ENCODE results near the gene PIK3R2. TPM values are rescaled to one million over a fixed set of nuclear protein-coding genes. Genes with fewer than 3 reads are reported as not detected.

The PIK3R2 gene
- total and polyA plus RNA-seq, 2 of the 13 experiments (the other 11 are each of a cell fraction or from before 2014, with no cell fraction given): 18.6 to 25.3 TPM

DNA sequence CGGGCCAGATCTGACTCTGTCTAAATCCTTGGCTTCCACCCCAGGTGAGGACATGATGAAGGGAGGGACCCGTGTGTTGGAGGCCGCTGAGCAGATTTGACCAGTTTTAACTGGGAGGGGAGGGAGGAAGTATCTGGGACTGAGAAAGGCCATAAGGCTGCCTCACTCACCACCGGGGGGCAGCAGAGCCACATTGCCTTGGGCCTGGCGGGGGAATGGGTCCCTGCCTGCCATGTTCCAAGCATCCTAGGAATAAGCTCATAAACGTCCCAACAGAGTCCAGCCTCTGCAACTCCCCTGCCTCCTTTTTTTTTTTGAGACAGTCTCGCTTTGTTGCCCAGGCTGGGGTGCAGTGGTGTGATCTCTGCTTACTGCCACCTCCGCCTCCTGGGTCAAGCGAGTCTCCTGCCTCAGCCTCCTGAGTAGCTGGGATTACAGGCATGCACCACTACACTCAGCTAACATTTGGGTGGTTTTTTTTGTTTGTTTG lies 39.9 kb upstream of the PIK3R2 start (continued):
- TF ChIP-seq, protein P1, sequence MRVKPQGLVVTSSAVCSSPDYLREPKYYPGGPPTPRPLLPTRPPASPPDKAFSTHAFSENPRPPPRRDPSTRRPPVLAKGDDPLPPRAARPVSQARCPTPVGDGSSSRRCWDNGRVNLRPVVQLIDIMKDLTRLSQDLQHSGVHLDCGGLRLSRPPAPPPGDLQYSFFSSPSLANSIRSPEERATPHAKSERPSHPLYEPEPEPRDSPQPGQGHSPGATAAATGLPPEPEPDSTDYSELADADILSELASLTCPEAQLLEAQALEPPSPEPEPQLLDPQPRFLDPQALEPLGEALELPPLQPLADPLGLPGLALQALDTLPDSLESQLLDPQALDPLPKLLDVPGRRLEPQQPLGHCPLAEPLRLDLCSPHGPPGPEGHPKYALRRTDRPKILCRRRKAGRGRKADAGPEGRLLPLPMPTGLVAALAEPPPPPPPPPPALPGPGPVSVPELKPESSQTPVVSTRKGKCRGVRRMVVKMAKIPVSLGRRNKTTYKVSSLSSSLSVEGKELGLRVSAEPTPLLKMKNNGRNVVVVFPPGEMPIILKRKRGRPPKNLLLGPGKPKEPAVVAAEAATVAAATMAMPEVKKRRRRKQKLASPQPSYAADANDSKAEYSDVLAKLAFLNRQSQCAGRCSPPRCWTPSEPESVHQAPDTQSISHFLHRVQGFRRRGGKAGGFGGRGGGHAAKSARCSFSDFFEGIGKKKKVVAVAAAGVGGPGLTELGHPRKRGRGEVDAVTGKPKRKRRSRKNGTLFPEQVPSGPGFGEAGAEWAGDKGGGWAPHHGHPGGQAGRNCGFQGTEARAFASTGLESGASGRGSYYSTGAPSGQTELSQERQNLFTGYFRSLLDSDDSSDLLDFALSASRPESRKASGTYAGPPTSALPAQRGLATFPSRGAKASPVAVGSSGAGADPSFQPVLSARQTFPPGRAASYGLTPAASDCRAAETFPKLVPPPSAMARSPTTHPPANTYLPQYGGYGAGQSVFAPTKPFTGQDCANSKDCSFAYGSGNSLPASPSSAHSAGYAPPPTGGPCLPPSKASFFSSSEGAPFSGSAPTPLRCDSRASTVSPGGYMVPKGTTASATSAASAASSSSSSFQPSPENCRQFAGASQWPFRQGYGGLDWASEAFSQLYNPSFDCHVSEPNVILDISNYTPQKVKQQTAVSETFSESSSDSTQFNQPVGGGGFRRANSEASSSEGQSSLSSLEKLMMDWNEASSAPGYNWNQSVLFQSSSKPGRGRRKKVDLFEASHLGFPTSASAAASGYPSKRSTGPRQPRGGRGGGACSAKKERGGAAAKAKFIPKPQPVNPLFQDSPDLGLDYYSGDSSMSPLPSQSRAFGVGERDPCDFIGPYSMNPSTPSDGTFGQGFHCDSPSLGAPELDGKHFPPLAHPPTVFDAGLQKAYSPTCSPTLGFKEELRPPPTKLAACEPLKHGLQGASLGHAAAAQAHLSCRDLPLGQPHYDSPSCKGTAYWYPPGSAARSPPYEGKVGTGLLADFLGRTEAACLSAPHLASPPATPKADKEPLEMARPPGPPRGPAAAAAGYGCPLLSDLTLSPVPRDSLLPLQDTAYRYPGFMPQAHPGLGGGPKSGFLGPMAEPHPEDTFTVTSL (CRISPR knock-in tag; IDR thresholded peaks at IDR 0.05; ENCODE audit: borderline replicate concordance): no peak
- TF ChIP-seq GATAD2A (CRISPR knock-in tag; IDR thresholded peaks at IDR 0.05) (peak; percentile 58), ZNF296 (CRISPR knock-in tag; conservative IDR thresholded peaks at IDR 0.05) (no peak), ZNF230 (CRISPR knock-in tag; IDR thresholded peaks at IDR 0.05) (no peak), MAFK (conservative IDR thresholded peaks at IDR 0.05 in 1 of 2, IDR thresholded peaks at IDR 0.05 in 1 of 2; ENCODE audit: low read length in 2 of 2) (no peak), SOX6 (IDR thresholded peaks at IDR 0.05) (no peak), SOX6 (CRISPR knock-in tag; IDR thresholded peaks at IDR 0.05) (0 out of 2 replicates have a peak, but pooled peaks have one; percentile 9)
- TF ChIP-seq, protein P2, sequence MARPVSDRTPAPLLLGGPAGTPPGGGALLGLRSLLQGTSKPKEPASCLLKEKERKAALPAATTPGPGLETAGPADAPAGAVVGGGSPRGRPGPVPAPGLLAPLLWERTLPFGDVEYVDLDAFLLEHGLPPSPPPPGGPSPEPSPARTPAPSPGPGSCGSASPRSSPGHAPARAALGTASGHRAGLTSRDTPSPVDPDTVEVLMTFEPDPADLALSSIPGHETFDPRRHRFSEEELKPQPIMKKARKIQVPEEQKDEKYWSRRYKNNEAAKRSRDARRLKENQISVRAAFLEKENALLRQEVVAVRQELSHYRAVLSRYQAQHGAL (CRISPR knock-in tag; IDR thresholded peaks at IDR 0.05; ENCODE audit: not compliant biosample characterization): no peak
- TF ChIP-seq, protein P3, sequence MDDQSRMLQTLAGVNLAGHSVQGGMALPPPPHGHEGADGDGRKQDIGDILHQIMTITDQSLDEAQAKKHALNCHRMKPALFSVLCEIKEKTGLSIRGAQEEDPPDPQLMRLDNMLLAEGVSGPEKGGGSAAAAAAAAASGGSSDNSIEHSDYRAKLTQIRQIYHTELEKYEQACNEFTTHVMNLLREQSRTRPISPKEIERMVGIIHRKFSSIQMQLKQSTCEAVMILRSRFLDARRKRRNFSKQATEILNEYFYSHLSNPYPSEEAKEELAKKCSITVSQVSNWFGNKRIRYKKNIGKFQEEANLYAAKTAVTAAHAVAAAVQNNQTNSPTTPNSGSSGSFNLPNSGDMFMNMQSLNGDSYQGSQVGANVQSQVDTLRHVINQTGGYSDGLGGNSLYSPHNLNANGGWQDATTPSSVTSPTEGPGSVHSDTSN (CRISPR knock-in tag; IDR thresholded peaks at IDR 0.05; ENCODE audit: borderline replicate concordance): no peak
- TF ChIP-seq, protein P4, sequence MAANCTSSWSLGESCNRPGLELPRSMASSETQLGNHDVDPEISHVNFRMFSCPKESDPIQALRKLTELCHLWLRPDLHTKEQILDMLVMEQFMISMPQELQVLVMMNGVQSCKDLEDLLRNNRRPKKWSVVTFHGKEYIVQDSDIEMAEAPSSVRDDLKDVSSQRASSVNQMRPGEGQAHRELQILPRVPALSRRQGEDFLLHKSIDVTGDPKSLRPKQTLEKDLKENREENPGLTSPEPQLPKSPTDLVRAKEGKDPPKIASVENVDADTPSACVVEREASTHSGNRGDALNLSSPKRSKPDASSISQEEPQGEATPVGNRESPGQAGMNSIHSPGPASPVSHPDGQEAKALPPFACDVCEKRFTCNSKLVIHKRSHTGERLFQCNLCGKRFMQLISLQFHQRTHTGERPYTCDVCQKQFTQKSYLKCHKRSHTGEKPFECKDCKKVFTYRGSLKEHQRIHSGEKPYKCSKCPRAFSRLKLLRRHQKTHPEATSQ (CRISPR knock-in tag; IDR thresholded peaks at IDR 0.05; ENCODE audit: borderline replicate concordance): no peak
- TF ChIP-seq, protein P5, sequence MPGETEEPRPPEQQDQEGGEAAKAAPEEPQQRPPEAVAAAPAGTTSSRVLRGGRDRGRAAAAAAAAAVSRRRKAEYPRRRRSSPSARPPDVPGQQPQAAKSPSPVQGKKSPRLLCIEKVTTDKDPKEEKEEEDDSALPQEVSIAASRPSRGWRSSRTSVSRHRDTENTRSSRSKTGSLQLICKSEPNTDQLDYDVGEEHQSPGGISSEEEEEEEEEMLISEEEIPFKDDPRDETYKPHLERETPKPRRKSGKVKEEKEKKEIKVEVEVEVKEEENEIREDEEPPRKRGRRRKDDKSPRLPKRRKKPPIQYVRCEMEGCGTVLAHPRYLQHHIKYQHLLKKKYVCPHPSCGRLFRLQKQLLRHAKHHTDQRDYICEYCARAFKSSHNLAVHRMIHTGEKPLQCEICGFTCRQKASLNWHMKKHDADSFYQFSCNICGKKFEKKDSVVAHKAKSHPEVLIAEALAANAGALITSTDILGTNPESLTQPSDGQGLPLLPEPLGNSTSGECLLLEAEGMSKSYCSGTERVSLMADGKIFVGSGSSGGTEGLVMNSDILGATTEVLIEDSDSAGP (CRISPR knock-in tag; IDR thresholded peaks at IDR 0.05; ENCODE audit: borderline replicate concordance): no peak
- TF ChIP-seq, protein P6, sequence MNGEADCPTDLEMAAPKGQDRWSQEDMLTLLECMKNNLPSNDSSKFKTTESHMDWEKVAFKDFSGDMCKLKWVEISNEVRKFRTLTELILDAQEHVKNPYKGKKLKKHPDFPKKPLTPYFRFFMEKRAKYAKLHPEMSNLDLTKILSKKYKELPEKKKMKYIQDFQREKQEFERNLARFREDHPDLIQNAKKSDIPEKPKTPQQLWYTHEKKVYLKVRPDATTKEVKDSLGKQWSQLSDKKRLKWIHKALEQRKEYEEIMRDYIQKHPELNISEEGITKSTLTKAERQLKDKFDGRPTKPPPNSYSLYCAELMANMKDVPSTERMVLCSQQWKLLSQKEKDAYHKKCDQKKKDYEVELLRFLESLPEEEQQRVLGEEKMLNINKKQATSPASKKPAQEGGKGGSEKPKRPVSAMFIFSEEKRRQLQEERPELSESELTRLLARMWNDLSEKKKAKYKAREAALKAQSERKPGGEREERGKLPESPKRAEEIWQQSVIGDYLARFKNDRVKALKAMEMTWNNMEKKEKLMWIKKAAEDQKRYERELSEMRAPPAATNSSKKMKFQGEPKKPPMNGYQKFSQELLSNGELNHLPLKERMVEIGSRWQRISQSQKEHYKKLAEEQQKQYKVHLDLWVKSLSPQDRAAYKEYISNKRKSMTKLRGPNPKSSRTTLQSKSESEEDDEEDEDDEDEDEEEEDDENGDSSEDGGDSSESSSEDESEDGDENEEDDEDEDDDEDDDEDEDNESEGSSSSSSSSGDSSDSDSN (CRISPR knock-in tag; IDR thresholded peaks at IDR 0.05): no peak
